Liver (tissue), 9 donors: ENCODE data around the gene FREM3. TPM values are rescaled to one million over a fixed set of nuclear protein-coding genes. Genes with fewer than 3 reads are reported as not detected.

Experiments
- DNase-seq: peaks from one replicate; pipeline ENCODE4 v3.0.0-alpha.2; 2017; ENCODE audit warnings: low spot score
- H3K27ac ChIP-seq, 2 donors: one replicate each; pipeline ENCODE4 v1.7.0; 2013; ENCODE audit warnings: inconsistent platforms in 2 of 2, low read length in 2 of 2, control low read depth in 1 of 2, low read depth in 1 of 2, mild to moderate bottlenecking in 1 of 2
- H3K27me3 ChIP-seq, 4 donors: one replicate each; pipeline versions ENCODE4 v1.6.1 to v1.7.0; 2013; ENCODE audit warnings: low read length in 3 of 4, inconsistent platforms in 1 of 4, mild to moderate bottlenecking in 1 of 4, moderate library complexity in 1 of 4; ENCODE audit not compliant: control insufficient read depth in 4 of 4, insufficient read depth in 4 of 4
- H3K36me3 ChIP-seq, 4 donors: one replicate each; pipeline versions ENCODE4 v1.6.1 to v1.7.0; 2013; ENCODE audit warnings: low read length in 3 of 4, mild to moderate bottlenecking in 3 of 4, low read depth in 1 of 4, moderate library complexity in 1 of 4; ENCODE audit not compliant: control insufficient read depth in 4 of 4, insufficient read depth in 3 of 4
- H3K4me1 ChIP-seq, 4 donors: one replicate each; pipeline versions ENCODE4 v1.6.1 to v1.7.0; 2013; ENCODE audit warnings: low read length in 3 of 4, mild to moderate bottlenecking in 3 of 4, moderate library complexity in 1 of 4; ENCODE audit not compliant: control insufficient read depth in 4 of 4, insufficient read depth in 4 of 4
- H3K4me3 ChIP-seq, 3 donors: one replicate each; pipeline versions ENCODE4 v1.6.1 to v1.7.0; 2013; ENCODE audit warnings: low read length in 3 of 3, control low read depth in 1 of 3, low read depth in 1 of 3, mild to moderate bottlenecking in 1 of 3
- H3K9ac ChIP-seq, 2 donors: one replicate each; pipeline ENCODE4 v1.7.0; 2013; ENCODE audit warnings: low read length in 2 of 2, mild to moderate bottlenecking in 2 of 2, moderate library complexity in 2 of 2, control low read depth in 1 of 2, low read depth in 1 of 2
- H3K9me3 ChIP-seq, 4 donors: one replicate each; pipeline versions ENCODE4 v1.6.1 to v1.7.0; 2013; ENCODE audit warnings: low read length in 3 of 4; ENCODE audit not compliant: control insufficient read depth in 4 of 4
- ATF3 ChIP-seq: IDR thresholded peaks from 2 replicates; pipeline ENCODE4 v1.6.1; 2016; ENCODE audit warnings: antibody characterized with exemption
- EGR1 ChIP-seq, 2 donors: IDR thresholded peaks; 2 replicates each; pipeline ENCODE4 v1.6.1; 2016 to 2018; ENCODE audit warnings: antibody characterized with exemption in 2 of 2, low read depth in 2 of 2
- FOXA1 ChIP-seq: IDR thresholded peaks from 2 replicates; pipeline ENCODE4 v1.6.1; 2016; ENCODE audit warnings: antibody characterized with exemption
- FOXA2 ChIP-seq: IDR thresholded peaks from 2 replicates; pipeline ENCODE4 v1.6.1; 2016; ENCODE audit warnings: antibody characterized with exemption
- GABPA ChIP-seq, 2 donors: IDR thresholded peaks in 1 of 2; conservative IDR thresholded peaks in 1 of 2; 2 replicates each; pipeline ENCODE4 v1.6.1; 2016; ENCODE audit warnings: antibody characterized with exemption in 2 of 2, mild to moderate bottlenecking in 1 of 2, moderate library complexity in 1 of 2
- HNF4A ChIP-seq, 2 donors: conservative IDR thresholded peaks; 2 replicates each; pipeline ENCODE4 v1.6.1; 2016; ENCODE audit warnings: antibody characterized with exemption in 2 of 2, mild to moderate bottlenecking in 2 of 2
- HNF4G ChIP-seq: IDR thresholded peaks from 2 replicates; pipeline ENCODE4 v1.6.1; 2016; ENCODE audit warnings: antibody characterized with exemption
- JUND ChIP-seq, 2 donors: IDR thresholded peaks; 2 replicates each; pipeline ENCODE4 v1.6.1; 2016; ENCODE audit warnings: antibody characterized with exemption in 2 of 2
- RAD21 ChIP-seq, 2 donors: IDR thresholded peaks; 2 replicates each; pipeline ENCODE4 v1.6.1; 2016; ENCODE audit warnings: antibody characterized with exemption in 2 of 2, mild to moderate bottlenecking in 2 of 2
- REST ChIP-seq: IDR thresholded peaks from 2 replicates; pipeline ENCODE4 v1.6.1; 2016; ENCODE audit warnings: antibody characterized with exemption, mild to moderate bottlenecking
- RXRA ChIP-seq, 2 donors: IDR thresholded peaks; 2 replicates each; pipeline ENCODE4 v1.6.1; 2017 to 2018; ENCODE audit warnings: antibody characterized with exemption in 2 of 2, mild to moderate bottlenecking in 1 of 2
- YY1 ChIP-seq: IDR thresholded peaks from 2 replicates; pipeline ENCODE4 v1.6.1; 2016; ENCODE audit warnings: antibody characterized with exemption, mild to moderate bottlenecking
- ZBTB33 ChIP-seq: IDR thresholded peaks from 2 replicates; pipeline ENCODE4 v1.6.1; 2016; ENCODE audit warnings: antibody characterized with exemption
- WGBS: extraction: QIAGEN DNeasy Blood & Tissue Kit; methylation state at CpG from one replicate; pipeline ENCODE4 v1.1.7; 2013; 5-methylcytosine and 5-hydroxymethylcytosine counted together
- polyA plus RNA-seq, 2 donors: library from polyadenylated mRNA; stranded (reverse) in 1 of 2; unstranded in 1 of 2; fragments of 200-250 nt in 1 of 2; fragments of >200 nt in 1 of 2; fragmentation: Nextera tagmentation in 1 of 2; extraction: Ambion mirVana in 1 of 2; gene quantifications; one replicate each; pipeline versions ENCODE4 v1.2.1 to v1.2.3, GENCODE V29; 2013 to 2015
- total RNA-seq, 2 donors: library from RNA; depleted of rRNA; stranded (reverse); fragments of >200 nt; gene quantifications; one replicate each; pipeline ENCODE4 v1.2.3, GENCODE V29; 2014
- donor health status: healthy.
- donor health status: healthy.
- donor health status: healthy.
- donor health status: healthy.
- donor health status: healthy.

The FREM3 gene
- total and polyA plus RNA-seq, 4 donors = not detected

- Histone ChIP-seq H3K36me3 (peaks cover 7 to 76% (median 61%) of the 10 kb centered on the region in 4 donors), H3K27ac (no peak overlapping the region)
- 92% methylated on average over 4 of the region's 4 CpGs for WGBS
Measured at GRCh38 chr4:143538979-143539669, 161.4 kb downstream of the FREM3 start.

More at GRCh38 chr4:143538979-143539669, 161.4 kb downstream of the FREM3 start:
- no peaks in the 10 kb centered on the region for H3K4me1 ChIP-seq
- no peaks in the 10 kb centered on the region for H3K9me3 ChIP-seq
- no peak for TF ChIP-seq JUND (IDR thresholded peaks at IDR 0.05)
- no peak for TF ChIP-seq EGR1 (IDR thresholded peaks at IDR 0.05; ENCODE audit: low read depth in 2 of 2)
- no peak for TF ChIP-seq ATF3
- TF ChIP-seq FOXA2 = no peak
- TF ChIP-seq GABPA (IDR thresholded peaks at IDR 0.05 in 1 of 2, conservative IDR thresholded peaks at IDR 0.05 in 1 of 2) = no peak
- no peak for TF ChIP-seq HNF4G
- no peak for TF ChIP-seq HNF4A (conservative IDR thresholded peaks at IDR 0.05)
- no peak for TF ChIP-seq RXRA (IDR thresholded peaks at IDR 0.05)
- no peak for TF ChIP-seq RAD21 (IDR thresholded peaks at IDR 0.05)
- no peak for TF ChIP-seq YY1
- TF ChIP-seq REST = no peak
- TF ChIP-seq ZBTB33 = no peak
- TF ChIP-seq FOXA1 = no peak
- no peak for DNase-seq
- no peaks in the 10 kb centered on the region for H3K27me3 ChIP-seq
- H3K9ac ChIP-seq = no peak overlapping the region
- H3K4me3 ChIP-seq = no peak overlapping the region
